GM19351 (cell line): Measurements from ENCODE around the gene ANO4.
"Not testable (repeated sequence)": the region's sequence is repeated elsewhere in the genome, so short reads cannot be mapped to it uniquely, and the experiment has no call there.

ENCODE experiments used
- ATAC-seq: cut with Tn5 transposase; IDR thresholded peaks from one replicate; pipeline ENCODE4 v1.9.1; 2021; ENCODE audit warnings: mild to moderate bottlenecking, moderate library complexity; ENCODE audit not compliant: unreplicated experiment

The ANO4 gene

GRCh38 chr12:101027816-101028215 is 233.2 kb downstream of the ANO4 start:
- ATAC-seq: no peak

- ATAC-seq: peak; percentile 73
Measured at GRCh38 chr12:101038289-101038871, 243.8 kb downstream of the ANO4 start.

- ATAC-seq: no peak
Measured at GRCh38 chr12:101039848-101040531, 245.4 kb downstream of the ANO4 start.

GRCh38 chr12:101040936-101041335 is 246.4 kb downstream of the ANO4 start:
- ATAC-seq: no peak

GRCh38 chr12:101042211-101042610 is 247.6 kb downstream of the ANO4 start:
- ATAC-seq: no peak

- no peak for ATAC-seq
Measured at GRCh38 chr12:101044512-101045059, 250.0 kb downstream of the ANO4 start.

GRCh38 chr12:101045486-101046464 is 251.2 kb downstream of the ANO4 start:
- ATAC-seq: no peak

- ATAC-seq: no peak
Measured at GRCh38 chr12:101047652-101048051, 253.1 kb downstream of the ANO4 start.

- ATAC-seq: no peak
Measured at GRCh38 chr12:101050631-101051030, 256.1 kb downstream of the ANO4 start.

- no peak for ATAC-seq
Measured at GRCh38 chr12:101051151-101051550, 256.6 kb downstream of the ANO4 start.

- no peak for ATAC-seq
Measured at GRCh38 chr12:101051901-101052550, 257.4 kb downstream of the ANO4 start.

- no peak for ATAC-seq
Measured at GRCh38 chr12:101053203-101053602, 258.6 kb downstream of the ANO4 start.

GRCh38 chr12:101055940-101056339 is 261.4 kb downstream of the ANO4 start:
- ATAC-seq: no peak

GRCh38 chr12:101062508-101062907 is 267.9 kb downstream of the ANO4 start:
- ATAC-seq: not testable (repeated sequence)

- ATAC-seq: no peak
Measured at GRCh38 chr12:101064721-101065120, 270.1 kb downstream of the ANO4 start.

GRCh38 chr12:101066489-101066888 is 271.9 kb downstream of the ANO4 start:
- no peak for ATAC-seq

- ATAC-seq: no peak
Measured at GRCh38 chr12:101068402-101068801, 273.8 kb downstream of the ANO4 start.

GRCh38 chr12:101068836-101069235 is 274.3 kb downstream of the ANO4 start:
- no peak for ATAC-seq

- ATAC-seq: peak; percentile 78
Measured at GRCh38 chr12:101074940-101075680, 280.5 kb downstream of the ANO4 start.

- no peak for ATAC-seq
Measured at GRCh38 chr12:101076921-101077320, 282.3 kb downstream of the ANO4 start.
